ENCODE results near the gene RAB3B.
"Not testable (repeated sequence)": the region's sequence is repeated elsewhere in the genome, so short reads cannot be mapped to it uniquely, and the experiment has no call there.

The RAB3B gene

DNA sequence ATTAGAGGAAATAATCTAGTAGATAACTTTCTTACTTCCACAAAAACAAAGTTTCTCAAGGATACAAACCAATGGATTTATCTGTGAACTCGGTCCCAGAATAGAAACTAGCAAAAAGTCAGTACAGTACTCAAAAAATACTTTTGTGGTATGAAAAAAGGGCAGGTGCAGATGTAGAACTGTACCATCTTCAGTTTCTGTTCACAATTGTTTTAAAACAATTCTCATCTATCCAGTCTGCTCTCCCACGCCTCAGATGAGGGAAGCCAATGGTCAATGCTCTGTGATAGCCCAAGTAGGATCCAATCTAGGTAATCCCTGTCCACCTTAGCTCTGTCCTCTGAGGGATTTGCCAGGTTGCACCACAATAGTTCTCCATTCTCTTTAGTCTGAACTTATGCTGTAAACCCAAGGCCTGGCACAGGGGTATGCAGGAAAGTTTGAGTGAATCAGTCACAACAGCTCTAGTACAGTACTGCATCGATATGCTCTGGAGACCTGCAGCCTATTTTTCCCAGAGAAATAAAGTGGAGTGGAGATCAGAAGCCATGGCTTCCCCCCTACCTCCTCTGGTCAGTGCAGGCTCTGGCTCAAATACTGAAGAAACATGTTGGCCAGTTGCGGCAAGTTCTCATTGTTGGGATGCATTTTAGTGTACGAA, 41.8 kb upstream of the RAB3B start:
- TF ChIP-seq, protein P1, sequence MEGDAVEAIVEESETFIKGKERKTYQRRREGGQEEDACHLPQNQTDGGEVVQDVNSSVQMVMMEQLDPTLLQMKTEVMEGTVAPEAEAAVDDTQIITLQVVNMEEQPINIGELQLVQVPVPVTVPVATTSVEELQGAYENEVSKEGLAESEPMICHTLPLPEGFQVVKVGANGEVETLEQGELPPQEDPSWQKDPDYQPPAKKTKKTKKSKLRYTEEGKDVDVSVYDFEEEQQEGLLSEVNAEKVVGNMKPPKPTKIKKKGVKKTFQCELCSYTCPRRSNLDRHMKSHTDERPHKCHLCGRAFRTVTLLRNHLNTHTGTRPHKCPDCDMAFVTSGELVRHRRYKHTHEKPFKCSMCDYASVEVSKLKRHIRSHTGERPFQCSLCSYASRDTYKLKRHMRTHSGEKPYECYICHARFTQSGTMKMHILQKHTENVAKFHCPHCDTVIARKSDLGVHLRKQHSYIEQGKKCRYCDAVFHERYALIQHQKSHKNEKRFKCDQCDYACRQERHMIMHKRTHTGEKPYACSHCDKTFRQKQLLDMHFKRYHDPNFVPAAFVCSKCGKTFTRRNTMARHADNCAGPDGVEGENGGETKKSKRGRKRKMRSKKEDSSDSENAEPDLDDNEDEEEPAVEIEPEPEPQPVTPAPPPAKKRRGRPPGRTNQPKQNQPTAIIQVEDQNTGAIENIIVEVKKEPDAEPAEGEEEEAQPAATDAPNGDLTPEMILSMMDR (IDR thresholded peaks at IDR 0.05; ENCODE audit: extremely low read depth, insufficient read depth, missing control alignments): no peak
- peak; percentile 57 for DNase-seq (ENCODE audit: low spot score)
- in situ Hi-C loops (cut with MboI; ENCODE audit: low pct_unique_long_range_greater_than_20kb, low sequenced_read_pairs, unreplicated experiment): no loop called here

DNA sequence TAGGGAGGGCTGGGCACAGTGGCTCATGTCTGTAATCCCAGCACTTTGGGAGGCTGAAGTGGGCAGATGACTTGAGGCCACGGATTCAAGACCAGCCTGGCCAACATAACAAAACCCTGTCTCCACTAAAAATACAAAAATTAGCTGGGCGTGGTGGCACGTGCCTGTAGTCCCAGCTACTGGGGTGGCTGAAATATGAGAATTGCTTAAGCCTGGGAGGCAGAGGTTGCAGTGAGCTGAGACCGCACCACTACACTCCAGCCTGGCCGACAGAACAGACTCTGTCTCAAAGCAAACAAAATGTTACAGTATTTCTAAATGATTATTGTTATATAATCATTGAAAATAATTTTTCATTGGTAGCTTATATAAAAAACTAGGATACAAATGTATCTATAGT, 38.3 kb upstream of the RAB3B start:
- DNase-seq (ENCODE audit: low spot score); in situ Hi-C loops (cut with MboI; ENCODE audit: low pct_unique_long_range_greater_than_20kb, low sequenced_read_pairs, unreplicated experiment): not testable (repeated sequence)

DNA sequence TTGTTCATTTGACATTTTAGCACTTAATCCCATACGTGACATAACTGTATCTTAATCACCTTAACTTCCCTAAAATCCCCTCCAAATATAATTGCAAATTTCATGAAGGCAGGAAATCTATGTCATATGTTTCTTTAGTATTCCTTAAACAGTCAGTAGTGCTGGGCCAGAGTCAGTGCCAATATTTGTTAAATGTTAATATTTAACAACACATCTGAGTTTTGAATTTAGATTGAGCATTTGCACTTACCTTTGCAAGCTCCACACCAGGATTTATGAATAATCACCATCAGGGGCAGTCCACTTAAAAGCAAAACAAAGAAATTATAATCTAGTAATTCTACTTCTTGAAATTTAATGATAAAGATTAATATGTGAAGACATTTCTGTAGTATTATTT, 37.8 kb upstream of the RAB3B start:
- in situ Hi-C loops (cut with MboI; ENCODE audit: low pct_unique_long_range_greater_than_20kb, low sequenced_read_pairs, unreplicated experiment): no loop called here
- TF ChIP-seq, protein P1 (IDR thresholded peaks at IDR 0.05; ENCODE audit: extremely low read depth, insufficient read depth, missing control alignments): no peak
- no peak for DNase-seq (ENCODE audit: low spot score)

DNA sequence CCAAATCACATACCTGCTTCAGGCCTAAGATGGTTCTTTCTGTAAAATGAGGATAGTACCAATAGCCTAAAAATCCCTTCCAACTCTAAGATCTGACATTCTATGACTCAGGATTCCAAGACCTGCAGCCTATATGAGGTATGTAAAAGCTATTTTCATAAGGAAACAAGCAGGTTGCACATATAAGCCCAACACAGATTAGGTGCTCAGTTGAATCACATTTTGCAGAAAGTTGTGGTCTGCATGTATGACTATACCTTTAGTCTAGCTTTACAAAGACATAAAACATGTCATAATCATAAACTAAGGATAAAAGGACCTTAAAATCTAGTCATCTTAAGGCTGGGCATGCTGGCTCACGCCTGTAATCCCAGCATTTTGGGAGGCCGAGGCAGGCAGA, 35.8 kb upstream of the RAB3B start:
- in situ Hi-C loops (cut with MboI; ENCODE audit: low pct_unique_long_range_greater_than_20kb, low sequenced_read_pairs, unreplicated experiment): no loop called here
- no peak for DNase-seq (ENCODE audit: low spot score)
- TF ChIP-seq, protein P1 (IDR thresholded peaks at IDR 0.05; ENCODE audit: extremely low read depth, insufficient read depth, missing control alignments): no peak

DNA sequence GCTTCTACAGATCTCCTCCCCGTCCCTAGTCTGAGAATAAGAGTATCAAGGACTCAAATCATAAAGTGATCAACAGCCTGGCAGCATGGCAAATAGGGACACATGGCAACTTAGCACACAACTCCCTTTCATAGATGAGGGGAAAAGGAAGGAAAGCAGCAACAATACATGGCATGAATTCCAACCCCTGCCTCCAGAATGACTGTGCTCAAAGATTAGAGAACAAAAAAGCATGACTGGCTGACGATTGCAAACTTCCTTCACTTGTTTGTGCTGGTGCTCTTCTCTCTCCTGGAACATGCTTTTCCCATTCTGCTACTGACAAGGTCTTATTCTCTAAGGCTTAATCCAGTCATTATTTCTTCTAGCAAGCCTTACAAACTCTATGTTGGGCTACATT, 31.6 kb upstream of the RAB3B start:
- DNase-seq (ENCODE audit: low spot score): no peak
- TF ChIP-seq, protein P1 (IDR thresholded peaks at IDR 0.05; ENCODE audit: extremely low read depth, insufficient read depth, missing control alignments): no peak

DNA sequence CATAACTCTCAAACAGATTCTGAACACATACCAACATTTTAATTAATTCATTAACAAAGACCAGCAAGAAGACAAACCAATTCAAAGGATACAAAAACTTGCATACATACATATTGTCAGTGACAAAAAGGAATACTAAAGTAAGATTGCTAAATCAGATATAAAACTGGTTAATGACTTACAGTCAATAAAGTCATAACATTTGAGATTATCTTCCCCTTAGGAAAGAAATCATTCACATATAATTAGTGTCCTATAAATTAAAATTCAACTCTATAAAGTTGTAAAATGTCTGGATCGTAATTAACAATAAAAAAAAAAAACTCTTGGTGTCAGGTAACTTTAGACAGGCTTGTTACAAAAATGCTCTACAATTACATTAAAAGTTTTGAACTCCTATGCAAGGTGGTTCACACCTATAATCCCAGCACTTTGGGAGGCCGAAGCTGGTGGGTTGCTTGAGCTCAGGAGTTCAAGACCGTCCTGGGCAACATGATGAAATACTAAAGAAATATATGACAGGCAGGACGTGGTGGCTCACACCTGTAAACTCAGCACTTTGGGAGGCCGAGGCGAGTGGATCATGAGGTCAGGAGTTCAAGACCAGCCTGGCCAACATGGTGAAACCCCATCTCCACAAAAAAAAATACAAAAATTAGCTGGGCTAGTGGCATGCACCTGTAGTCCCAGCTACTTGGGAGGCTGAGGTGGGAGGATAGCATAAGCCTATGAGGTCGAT, 17.7 kb upstream of the RAB3B start:
- in situ Hi-C loops (cut with MboI; ENCODE audit: low pct_unique_long_range_greater_than_20kb, low sequenced_read_pairs, unreplicated experiment): no loop called here
- DNase-seq (ENCODE audit: low spot score): no peak
- TF ChIP-seq, protein P1 (IDR thresholded peaks at IDR 0.05; ENCODE audit: extremely low read depth, insufficient read depth, missing control alignments): no peak

More for the DNA sequence above, 31.6 kb upstream of the RAB3B start:
- in situ Hi-C loops (cut with MboI; ENCODE audit: low pct_unique_long_range_greater_than_20kb, low sequenced_read_pairs, unreplicated experiment): no loop called here

Data from GM13977 (cell line).